ENCODE data around the gene P4HA1.

The P4HA1 gene

GRCh38 chr10:73075829-73076228 is 20.8 kb downstream of the P4HA1 start:
- TF ChIP-seq, protein P1, sequence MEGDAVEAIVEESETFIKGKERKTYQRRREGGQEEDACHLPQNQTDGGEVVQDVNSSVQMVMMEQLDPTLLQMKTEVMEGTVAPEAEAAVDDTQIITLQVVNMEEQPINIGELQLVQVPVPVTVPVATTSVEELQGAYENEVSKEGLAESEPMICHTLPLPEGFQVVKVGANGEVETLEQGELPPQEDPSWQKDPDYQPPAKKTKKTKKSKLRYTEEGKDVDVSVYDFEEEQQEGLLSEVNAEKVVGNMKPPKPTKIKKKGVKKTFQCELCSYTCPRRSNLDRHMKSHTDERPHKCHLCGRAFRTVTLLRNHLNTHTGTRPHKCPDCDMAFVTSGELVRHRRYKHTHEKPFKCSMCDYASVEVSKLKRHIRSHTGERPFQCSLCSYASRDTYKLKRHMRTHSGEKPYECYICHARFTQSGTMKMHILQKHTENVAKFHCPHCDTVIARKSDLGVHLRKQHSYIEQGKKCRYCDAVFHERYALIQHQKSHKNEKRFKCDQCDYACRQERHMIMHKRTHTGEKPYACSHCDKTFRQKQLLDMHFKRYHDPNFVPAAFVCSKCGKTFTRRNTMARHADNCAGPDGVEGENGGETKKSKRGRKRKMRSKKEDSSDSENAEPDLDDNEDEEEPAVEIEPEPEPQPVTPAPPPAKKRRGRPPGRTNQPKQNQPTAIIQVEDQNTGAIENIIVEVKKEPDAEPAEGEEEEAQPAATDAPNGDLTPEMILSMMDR (IDR thresholded peaks at IDR 0.05; ENCODE audit: low read depth, low read length), result no peak
- DNase-seq (ENCODE audit: extremely low read depth, low read depth), result no peak

DNA sequence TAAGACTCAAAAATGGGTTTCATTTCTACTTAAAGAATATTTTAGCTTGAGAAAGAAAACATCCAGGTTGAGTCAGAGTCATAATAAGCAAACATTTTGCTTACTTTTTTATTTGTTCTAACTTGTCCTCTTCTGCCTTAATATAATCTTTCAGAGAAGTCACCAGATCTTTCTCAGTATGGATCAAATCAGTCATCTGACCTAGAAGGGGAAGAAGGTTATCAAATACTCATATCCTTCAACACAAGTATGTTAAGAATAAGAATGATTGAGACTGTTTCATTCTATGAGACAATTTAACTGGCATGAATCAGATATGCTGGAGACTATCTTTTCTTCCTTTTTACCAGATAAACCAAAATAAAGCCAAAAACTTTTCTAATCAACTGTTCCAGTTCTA is 23.0 kb downstream of the P4HA1 start:
- DNase-seq (ENCODE audit: extremely low read depth, low read depth), result no peak
- TF ChIP-seq, protein P1 (IDR thresholded peaks at IDR 0.05; ENCODE audit: low read depth, low read length), result no peak

DNA sequence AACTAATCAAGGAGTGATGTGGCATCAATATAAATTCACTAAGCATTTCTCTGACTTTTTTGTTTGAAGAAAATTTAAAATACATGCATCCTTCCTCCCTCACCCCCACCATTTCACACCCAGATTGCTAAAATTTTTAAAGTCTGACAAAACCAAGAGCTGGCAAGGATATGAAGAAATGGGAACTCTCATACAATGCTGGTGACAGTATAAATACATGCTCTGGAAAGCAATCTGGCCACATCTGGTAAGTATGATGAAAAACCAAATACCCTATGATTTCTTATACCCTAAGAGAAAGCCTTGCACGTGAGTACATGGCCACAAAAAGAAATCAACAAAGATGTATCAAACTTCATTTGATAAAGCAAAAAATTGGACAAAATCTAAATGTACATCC is 31.2 kb downstream of the P4HA1 start:
- DNase-seq (ENCODE audit: extremely low read depth, low read depth), result no peak

GRCh38 chr10:73061743-73062142 is 34.9 kb downstream of the P4HA1 start:
- no peak for DNase-seq (ENCODE audit: extremely low read depth, low read depth)
- TF ChIP-seq, protein P1 (IDR thresholded peaks at IDR 0.05; ENCODE audit: low read depth, low read length), result no peak

More for the DNA sequence above, 31.2 kb downstream of the P4HA1 start:
- TF ChIP-seq, protein P1 (IDR thresholded peaks at IDR 0.05; ENCODE audit: low read depth, low read length), result no peak

- DNase-seq (ENCODE audit: extremely low read depth, low read depth), result no peak
- TF ChIP-seq, protein P1 (IDR thresholded peaks at IDR 0.05; ENCODE audit: low read depth, low read length), result peak; percentile 28
Observed at GRCh38 chr10:73060738-73061635, 35.7 kb downstream of the P4HA1 start.

- TF ChIP-seq, protein P1 (IDR thresholded peaks at IDR 0.05; ENCODE audit: low read depth, low read length), result no peak
- DNase-seq (ENCODE audit: extremely low read depth, low read depth), result no peak
Observed at GRCh38 chr10:73060173-73060572, 36.5 kb downstream of the P4HA1 start.

- no peak for DNase-seq (ENCODE audit: extremely low read depth, low read depth)
- TF ChIP-seq, protein P1 (IDR thresholded peaks at IDR 0.05; ENCODE audit: low read depth, low read length), result no peak
Observed at GRCh38 chr10:73058057-73058591, 38.5 kb downstream of the P4HA1 start.
